HCT116 (cell line): Measurements from ENCODE around the gene CYB5R2. TPM values are rescaled to one million over a fixed set of nuclear protein-coding genes. Genes with fewer than 3 reads are reported as not detected.
A peak's percentile ranks its signal among the peaks of the same experiment; 100 is the strongest.

ENCODE experiments used
- ATAC-seq: fragments of 200-7000 bp; cut with Tn5 transposase; 2 replicates; pipeline ENCODE4 v1.9.1; 2020; ENCODE audit warnings: mild to moderate bottlenecking, moderate library complexity
- BruUV-seq: library from RNA; stranded (reverse); fragments of 400-500 nt; replicated peaks from 2 replicates; lab custom pipeline; 2021; lab: Mats Ljungman, UMichigan
- CTCF ChIA-PET: fragments of 300-600 bp; sonication (Branson Sonifier 250); formaldehyde crosslinking; loops from one replicate; lab custom pipeline; 2021; ENCODE audit warnings: antibody characterized with exemption; lab: Charles Lee
- POLR2A ChIA-PET: fragments of 300-600, 350-600 bp; sonication (Branson Sonifier 250); formaldehyde crosslinking; loops from one replicate; lab custom pipeline; 2021; ENCODE audit warnings: antibody characterized with exemption; lab: Charles Lee
- RAD21 ChIA-PET, 2 experiments: fragments of 300-600 bp; sonication (Branson Sonifier 250); formaldehyde crosslinking; loops; one replicate each; lab custom pipeline; 2023; ENCODE audit warnings: low total read pairs in 2 of 2; ENCODE audit not compliant: uncharacterized antibody in 2 of 2, unreplicated experiment in 2 of 2, low non-redundant PET in 1 of 2; lab: Charles Lee
- DNase-seq: peaks from one replicate; pipeline ENCODE4 v3.0.0-alpha.2; 2010; ENCODE audit warnings: low read depth, low spot score
- H2AFZ ChIP-seq: fragments of 200-600 bp; shearing (Covaris generic), sonication (generic); 2 replicates; pipeline ENCODE4 v1.6.1; 2017; ENCODE audit warnings: low read depth, mixed run types, mixed read lengths, antibody characterized with exemption, low read length; ENCODE audit not compliant: poor library complexity, severe bottlenecking
- H3K27ac ChIP-seq: 2 replicates; pipeline ENCODE4 v1.5.1; 2012; ENCODE audit warnings: low read depth, low read length
- H3K27me3 ChIP-seq: fragments of 200-600 bp; sonication (generic); 2 replicates; pipeline ENCODE4 v1.6.1; 2016; ENCODE audit warnings: mixed run types, low read length, mixed read lengths; ENCODE audit not compliant: insufficient read depth
- H3K36me3 ChIP-seq, 2 experiments: fragments of 200-500 bp in 1 of 2; fragments of 200-600 bp in 1 of 2; sonication (Bioruptor generic) in 1 of 2; sonication (generic) in 1 of 2; 2 replicates each; pipeline versions ENCODE4 v1.5.1 to v1.6.1; 2014 to 2016; ENCODE audit warnings: low read length in 2 of 2, inconsistent platforms in 1 of 2, mixed read lengths in 1 of 2, mixed run types in 1 of 2; ENCODE audit not compliant: insufficient read depth in 2 of 2, control insufficient read depth in 1 of 2
- H3K4me1 ChIP-seq, 2 experiments: fragments of 200-600 bp in 1 of 2; sonication (generic) in 1 of 2; 2 replicates each; pipeline versions ENCODE4 v1.5.1 to v1.6.1; 2012 to 2017; ENCODE audit warnings: low read length in 2 of 2, inconsistent platforms in 1 of 2, mild to moderate bottlenecking in 1 of 2, mixed read lengths in 1 of 2, mixed run types in 1 of 2, moderate library complexity in 1 of 2; ENCODE audit not compliant: insufficient read depth in 2 of 2, control insufficient read depth in 1 of 2
- H3K4me2 ChIP-seq: fragments of 200-600 bp; sonication (generic); 2 replicates; pipeline ENCODE4 v1.6.1; 2017; ENCODE audit warnings: mixed run types, low read length, mixed read lengths
- H3K4me3 ChIP-seq, 2 experiments: fragments of 200-600 bp in 1 of 2; sonication (generic) in 1 of 2; replicated peaks in 1 of 2; 2 replicates each; pipeline ENCODE4 v1.5.1; 2011 to 2016; ENCODE audit warnings: low read length in 2 of 2, control low read depth in 1 of 2, low read depth in 1 of 2, mild to moderate bottlenecking in 1 of 2, mixed read lengths in 1 of 2, mixed run types in 1 of 2
- H3K79me2 ChIP-seq: fragments of 200-600 bp; sonication (generic); 2 replicates; pipeline ENCODE4 v1.6.1; 2017; ENCODE audit warnings: mild to moderate bottlenecking, mixed run types, low read length, moderate library complexity, mixed read lengths; ENCODE audit not compliant: insufficient read depth
- H3K9ac ChIP-seq: fragments of 200-600 bp; sonication (generic); 2 replicates; pipeline ENCODE4 v1.6.1; 2016; ENCODE audit warnings: low read length, mixed read lengths
- H3K9me2 ChIP-seq: fragments of 200-600 bp; sonication (generic), shearing (Covaris generic); 2 replicates; pipeline ENCODE4 v1.6.1; 2017; ENCODE audit warnings: mixed run types, mild to moderate bottlenecking, moderate library complexity; ENCODE audit not compliant: insufficient read depth
- H3K9me3 ChIP-seq, 2 experiments: fragments of 200-500 bp in 1 of 2; fragments of 200-600 bp in 1 of 2; sonication (Bioruptor generic) in 1 of 2; sonication (generic) in 1 of 2; 2 replicates each; pipeline ENCODE4 v1.6.1; 2014 to 2017; ENCODE audit warnings: low read length in 2 of 2, mixed read lengths in 2 of 2, inconsistent platforms in 1 of 2, low read depth in 1 of 2, mild to moderate bottlenecking in 1 of 2, mixed run types in 1 of 2, moderate library complexity in 1 of 2; ENCODE audit not compliant: control insufficient read depth in 1 of 2, insufficient read depth in 1 of 2
- H4K20me1 ChIP-seq: fragments of 200-600 bp; sonication (generic), shearing (Covaris generic); 2 replicates; pipeline ENCODE4 v1.6.1; 2017; ENCODE audit warnings: mixed run types, mild to moderate bottlenecking, moderate library complexity; ENCODE audit not compliant: insufficient read depth
- EZH2phosphoT487 ChIP-seq: fragments of 200-600 bp; IDR thresholded peaks from 2 replicates; pipeline ENCODE4 v1.6.1; 2018; ENCODE audit warnings: antibody characterized with exemption, borderline replicate concordance
- FOSL1 ChIP-seq: IDR thresholded peaks from 2 replicates; pipeline ENCODE4 v1.6.1; 2012; ENCODE audit warnings: low read depth
- RAD21 ChIP-seq: IDR thresholded peaks from 2 replicates; pipeline ENCODE4 v1.6.1; 2012; ENCODE audit warnings: low read depth, mild to moderate bottlenecking
- TCF7L2 ChIP-seq: IDR thresholded peaks from 2 replicates; pipeline ENCODE4 v1.7.0; 2011; ENCODE audit warnings: borderline replicate concordance, inconsistent platforms; ENCODE audit not compliant: insufficient read depth, insufficient read length; ENCODE audit errors: extremely low read depth
- intact Hi-C: fragments of 100-400 bp; cut with micrococcal nuclease; formaldehyde crosslinking; loops from 2 replicates; pipeline ENCODE4 v1.10.0; 2022
- total RNA-seq: library from RNA; stranded (reverse); gene quantifications from one replicate; pipeline ENCODE4 v1.2.1, GENCODE V29; 2021; ENCODE audit not compliant: unreplicated experiment
- TF ChIP-seq, protein P1 (sequence below): IDR thresholded peaks from 2 replicates; pipeline ENCODE4 v1.6.1; 2012; ENCODE audit warnings: low read depth
- TF ChIP-seq, protein P2 (sequence below), 3 experiments: fragments of 200-600 bp in 1 of 3; sonication (generic) in 1 of 3; IDR thresholded peaks in 2 of 3; conservative IDR thresholded peaks in 1 of 3; 2 replicates each; pipeline ENCODE4 v1.5.1; 2012 to 2017; ENCODE audit warnings: low read depth in 2 of 3, low read length in 2 of 3, antibody characterized with exemption in 1 of 3, borderline replicate concordance in 1 of 3, control low read depth in 1 of 3, mild to moderate bottlenecking in 1 of 3, mixed read lengths in 1 of 3, mixed run types in 1 of 3, moderate library complexity in 1 of 3; ENCODE audit not compliant: insufficient read depth in 1 of 3

CYB5R2 gene
- total RNA-seq, 1 experiment from 2014 or later = 14.4 TPM

DNA sequence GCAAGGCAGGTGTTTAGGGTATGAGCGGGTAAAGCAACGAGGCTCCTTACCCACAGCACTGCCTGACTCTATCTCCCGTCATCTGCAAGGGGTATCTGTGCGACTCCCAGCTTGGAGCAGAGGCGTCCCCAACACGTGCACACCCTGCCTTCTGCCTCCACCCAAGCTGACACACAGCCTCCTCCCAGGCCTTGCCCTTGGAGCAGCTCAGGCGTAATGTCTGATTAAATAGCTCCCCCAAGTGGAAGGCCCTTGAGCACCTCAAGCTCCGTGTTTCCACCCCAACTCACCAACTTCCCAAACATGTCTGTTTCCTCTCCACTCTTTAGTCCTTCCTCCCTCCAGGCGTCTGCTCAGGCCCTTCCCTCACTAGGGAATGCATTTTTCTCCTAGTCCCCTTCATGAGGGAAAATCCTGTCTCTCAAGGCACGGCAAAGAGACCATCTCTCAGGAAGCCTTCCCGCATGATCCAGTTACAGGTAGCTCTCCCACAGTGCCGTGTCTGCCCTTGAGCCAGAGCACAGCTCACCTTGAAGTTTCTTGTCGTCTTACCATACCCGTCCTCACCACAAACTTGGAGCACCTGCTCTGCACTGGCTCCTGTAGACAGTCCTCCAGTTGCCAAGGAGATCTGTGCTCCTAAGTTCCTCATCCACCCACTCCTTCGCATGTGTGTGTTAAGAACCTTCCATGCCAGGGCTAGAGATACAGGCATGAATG, 15.8 kb downstream of the CYB5R2 start:
- H3K36me3 ChIP-seq = no peaks in the 10 kb centered on the region
- H3K9me3 ChIP-seq = no peaks in the 10 kb centered on the region
- H3K79me2 ChIP-seq = no peaks in the 10 kb centered on the region
- no peak overlapping the region for H3K4me2 ChIP-seq
- H4K20me1 ChIP-seq = no peaks in the 10 kb centered on the region
- peak; percentile 28 for DNase-seq
- H3K27ac ChIP-seq = no peak overlapping the region
- BruUV-seq = no TSS peak
- intact Hi-C loops = loop anchor here (1.0 to 2.0 kb wide), 2 partner anchors 87 to 108 kb away; no protein-coding TSS in a partner anchor
- TF ChIP-seq RAD21 (peak; percentile 85), EZH2phosphoT487 (no peak), TCF7L2 (no peak), FOSL1 (no peak)
- TF ChIP-seq, protein P1, sequence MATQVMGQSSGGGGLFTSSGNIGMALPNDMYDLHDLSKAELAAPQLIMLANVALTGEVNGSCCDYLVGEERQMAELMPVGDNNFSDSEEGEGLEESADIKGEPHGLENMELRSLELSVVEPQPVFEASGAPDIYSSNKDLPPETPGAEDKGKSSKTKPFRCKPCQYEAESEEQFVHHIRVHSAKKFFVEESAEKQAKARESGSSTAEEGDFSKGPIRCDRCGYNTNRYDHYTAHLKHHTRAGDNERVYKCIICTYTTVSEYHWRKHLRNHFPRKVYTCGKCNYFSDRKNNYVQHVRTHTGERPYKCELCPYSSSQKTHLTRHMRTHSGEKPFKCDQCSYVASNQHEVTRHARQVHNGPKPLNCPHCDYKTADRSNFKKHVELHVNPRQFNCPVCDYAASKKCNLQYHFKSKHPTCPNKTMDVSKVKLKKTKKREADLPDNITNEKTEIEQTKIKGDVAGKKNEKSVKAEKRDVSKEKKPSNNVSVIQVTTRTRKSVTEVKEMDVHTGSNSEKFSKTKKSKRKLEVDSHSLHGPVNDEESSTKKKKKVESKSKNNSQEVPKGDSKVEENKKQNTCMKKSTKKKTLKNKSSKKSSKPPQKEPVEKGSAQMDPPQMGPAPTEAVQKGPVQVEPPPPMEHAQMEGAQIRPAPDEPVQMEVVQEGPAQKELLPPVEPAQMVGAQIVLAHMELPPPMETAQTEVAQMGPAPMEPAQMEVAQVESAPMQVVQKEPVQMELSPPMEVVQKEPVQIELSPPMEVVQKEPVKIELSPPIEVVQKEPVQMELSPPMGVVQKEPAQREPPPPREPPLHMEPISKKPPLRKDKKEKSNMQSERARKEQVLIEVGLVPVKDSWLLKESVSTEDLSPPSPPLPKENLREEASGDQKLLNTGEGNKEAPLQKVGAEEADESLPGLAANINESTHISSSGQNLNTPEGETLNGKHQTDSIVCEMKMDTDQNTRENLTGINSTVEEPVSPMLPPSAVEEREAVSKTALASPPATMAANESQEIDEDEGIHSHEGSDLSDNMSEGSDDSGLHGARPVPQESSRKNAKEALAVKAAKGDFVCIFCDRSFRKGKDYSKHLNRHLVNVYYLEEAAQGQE = no peak
- TF ChIP-seq, protein P2, sequence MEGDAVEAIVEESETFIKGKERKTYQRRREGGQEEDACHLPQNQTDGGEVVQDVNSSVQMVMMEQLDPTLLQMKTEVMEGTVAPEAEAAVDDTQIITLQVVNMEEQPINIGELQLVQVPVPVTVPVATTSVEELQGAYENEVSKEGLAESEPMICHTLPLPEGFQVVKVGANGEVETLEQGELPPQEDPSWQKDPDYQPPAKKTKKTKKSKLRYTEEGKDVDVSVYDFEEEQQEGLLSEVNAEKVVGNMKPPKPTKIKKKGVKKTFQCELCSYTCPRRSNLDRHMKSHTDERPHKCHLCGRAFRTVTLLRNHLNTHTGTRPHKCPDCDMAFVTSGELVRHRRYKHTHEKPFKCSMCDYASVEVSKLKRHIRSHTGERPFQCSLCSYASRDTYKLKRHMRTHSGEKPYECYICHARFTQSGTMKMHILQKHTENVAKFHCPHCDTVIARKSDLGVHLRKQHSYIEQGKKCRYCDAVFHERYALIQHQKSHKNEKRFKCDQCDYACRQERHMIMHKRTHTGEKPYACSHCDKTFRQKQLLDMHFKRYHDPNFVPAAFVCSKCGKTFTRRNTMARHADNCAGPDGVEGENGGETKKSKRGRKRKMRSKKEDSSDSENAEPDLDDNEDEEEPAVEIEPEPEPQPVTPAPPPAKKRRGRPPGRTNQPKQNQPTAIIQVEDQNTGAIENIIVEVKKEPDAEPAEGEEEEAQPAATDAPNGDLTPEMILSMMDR (IDR thresholded peaks at IDR 0.05 in 2 of 3, conservative IDR thresholded peaks at IDR 0.05 in 1 of 3; ENCODE audit: borderline replicate concordance in 1 of 3, insufficient read depth in 1 of 3, low read depth in 2 of 3, low read length in 2 of 3) = peak; percentile 43 to 67 (median 49); a peak in 5 of 6 replicates
- ChIA-PET POLR2A (no interaction called here), RAD21 (interaction anchor here (0.9 to 2.7 kb wide), 4 partner anchors 86 to 144 kb away, joined by 4 to 16 read pairs (median 10); partner anchors contain the start of gene PPFIBP2 (in 1 of the 2)), CTCF (interaction anchor here (0.7 to 2.0 kb wide), 11 partner anchors 9 to 564 kb away, joined by 3 to 52 read pairs (median 9); partner anchors contain the start of gene PPFIBP2)
- no peak overlapping the region for H3K9ac ChIP-seq
- no peak overlapping the region for H2AFZ ChIP-seq
- ATAC-seq = peak; percentile 93
- no peaks in the 10 kb centered on the region for H3K4me1 ChIP-seq
- H3K27me3 ChIP-seq = no peaks in the 10 kb centered on the region
- no peak overlapping the region for H3K4me3 ChIP-seq
- H3K9me2 ChIP-seq = no peaks in the 10 kb centered on the region
